ENCODE results near the gene TENT4A.

- TF ChIP-seq ELK1 (IDR thresholded peaks at IDR 0.05; ENCODE audit: borderline replicate concordance, low read depth, low read length) (no peak), CTCF (conservative IDR thresholded peaks at IDR 0.05; ENCODE audit: low read depth, low read length) (no peak), SMC3 (IDR thresholded peaks at IDR 0.05; ENCODE audit: low read depth, low read length) (0 out of 2 replicates have a peak, but pooled peaks have one; percentile 3), RAD21 (IDR thresholded peaks at IDR 0.05; ENCODE audit: low read length) (no peak), MAZ (IDR thresholded peaks at IDR 0.05; ENCODE audit: borderline replicate concordance, low read depth, low read length) (peak; percentile 99)
Observed at GRCh38 chr5:6712577-6713273, 507 bp upstream of the TENT4A start.
